Esophagus muscularis mucosa (tissue), 4 donors: ENCODE measurements around the gene POLN.

Experiments used
- CTCF ChIP-seq, 3 experiments: fragments of 200-600 bp in 2 of 3; fragments of 450-650 bp in 1 of 3; sonication (generic) in 2 of 3; IDR thresholded peaks; one replicate each; pipeline ENCODE4 v1.5.1; 2017 to 2019; ENCODE audit warnings: antibody characterized with exemption in 3 of 3, mild to moderate bottlenecking in 2 of 3, moderate library complexity in 1 of 3
- EP300 ChIP-seq: sonication (generic); formaldehyde crosslinking; IDR thresholded peaks from one replicate; pipeline ENCODE4 v1.6.1; 2017; ENCODE audit warnings: antibody characterized with exemption
- POLR2A ChIP-seq: fragments of 450-650 bp; IDR thresholded peaks from one replicate; pipeline ENCODE4 v1.6.1; 2017; ENCODE audit warnings: antibody characterized with exemption, moderate library complexity, mild to moderate bottlenecking, low read depth
- POLR2AphosphoS5 ChIP-seq, 2 donors: sonication (generic); formaldehyde crosslinking; IDR thresholded peaks; one replicate each; pipeline ENCODE4 v1.6.1; 2017; ENCODE audit warnings: antibody characterized with exemption in 2 of 2

- TF ChIP-seq CTCF (IDR thresholded peaks at IDR 0.05): no peak
- no peak for TF ChIP-seq EP300
- no peak for TF ChIP-seq POLR2AphosphoS5 (IDR thresholded peaks at IDR 0.05)
- TF ChIP-seq POLR2A: no peak
Measured at GRCh38 chr4:2080429-2081300, 161.3 kb downstream of the POLN start.
